ENCODE results near the gene TBX10.

DNA sequence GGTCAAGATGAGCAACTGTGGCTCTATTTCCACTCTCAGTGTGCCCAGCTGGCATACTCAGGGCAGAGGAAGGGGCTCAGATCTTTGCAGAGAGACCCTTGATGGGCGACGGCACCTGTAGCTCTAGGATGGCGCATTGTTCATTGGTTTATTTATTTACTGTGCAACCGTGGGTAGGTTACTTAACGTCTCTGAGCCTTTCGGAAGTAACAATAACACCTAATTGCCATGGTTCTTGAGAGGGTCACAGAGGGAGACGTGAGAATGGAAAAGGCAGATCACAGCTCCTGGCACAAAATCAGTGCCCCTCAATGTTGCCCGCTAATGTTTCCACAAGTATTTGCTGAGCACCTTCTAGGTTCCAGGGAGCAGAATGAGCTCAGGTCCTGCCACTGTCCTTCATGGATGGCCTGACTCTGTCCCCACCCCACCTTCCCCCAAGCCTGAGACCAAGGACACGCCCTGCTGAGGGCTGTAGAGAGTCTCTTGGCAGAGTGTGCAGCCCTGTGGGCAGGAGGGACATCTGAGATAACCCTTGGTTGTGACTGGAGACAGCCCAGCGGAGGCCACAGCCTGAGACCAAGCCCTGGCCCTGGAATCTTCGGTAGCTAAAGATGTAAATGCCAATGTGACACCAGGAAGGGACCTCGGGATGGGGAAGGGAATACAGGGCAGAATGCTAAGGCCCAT lies 35.6 kb upstream of the TBX10 start:
- TF ChIP-seq, protein P1, sequence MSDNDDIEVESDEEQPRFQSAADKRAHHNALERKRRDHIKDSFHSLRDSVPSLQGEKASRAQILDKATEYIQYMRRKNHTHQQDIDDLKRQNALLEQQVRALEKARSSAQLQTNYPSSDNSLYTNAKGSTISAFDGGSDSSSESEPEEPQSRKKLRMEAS (IDR thresholded peaks at IDR 0.05; ENCODE audit: low read depth): no peak
- TF ChIP-seq, protein P2, sequence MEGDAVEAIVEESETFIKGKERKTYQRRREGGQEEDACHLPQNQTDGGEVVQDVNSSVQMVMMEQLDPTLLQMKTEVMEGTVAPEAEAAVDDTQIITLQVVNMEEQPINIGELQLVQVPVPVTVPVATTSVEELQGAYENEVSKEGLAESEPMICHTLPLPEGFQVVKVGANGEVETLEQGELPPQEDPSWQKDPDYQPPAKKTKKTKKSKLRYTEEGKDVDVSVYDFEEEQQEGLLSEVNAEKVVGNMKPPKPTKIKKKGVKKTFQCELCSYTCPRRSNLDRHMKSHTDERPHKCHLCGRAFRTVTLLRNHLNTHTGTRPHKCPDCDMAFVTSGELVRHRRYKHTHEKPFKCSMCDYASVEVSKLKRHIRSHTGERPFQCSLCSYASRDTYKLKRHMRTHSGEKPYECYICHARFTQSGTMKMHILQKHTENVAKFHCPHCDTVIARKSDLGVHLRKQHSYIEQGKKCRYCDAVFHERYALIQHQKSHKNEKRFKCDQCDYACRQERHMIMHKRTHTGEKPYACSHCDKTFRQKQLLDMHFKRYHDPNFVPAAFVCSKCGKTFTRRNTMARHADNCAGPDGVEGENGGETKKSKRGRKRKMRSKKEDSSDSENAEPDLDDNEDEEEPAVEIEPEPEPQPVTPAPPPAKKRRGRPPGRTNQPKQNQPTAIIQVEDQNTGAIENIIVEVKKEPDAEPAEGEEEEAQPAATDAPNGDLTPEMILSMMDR (IDR thresholded peaks at IDR 0.05): no peak
- TF ChIP-seq RAD21 (IDR thresholded peaks at IDR 0.05; ENCODE audit: low read length) (no peak), TAF1 (IDR thresholded peaks at IDR 0.05; ENCODE audit: borderline replicate concordance, low read depth, low read length) (no peak), EZH2phosphoT487 (IDR thresholded peaks at IDR 0.05; ENCODE audit: borderline replicate concordance, low read depth) (no peak), EP300 (IDR thresholded peaks at IDR 0.05; ENCODE audit: borderline replicate concordance in 1 of 2, low read depth in 1 of 2, low read length in 1 of 2) (no peak)
- TF ChIP-seq, protein P3, sequence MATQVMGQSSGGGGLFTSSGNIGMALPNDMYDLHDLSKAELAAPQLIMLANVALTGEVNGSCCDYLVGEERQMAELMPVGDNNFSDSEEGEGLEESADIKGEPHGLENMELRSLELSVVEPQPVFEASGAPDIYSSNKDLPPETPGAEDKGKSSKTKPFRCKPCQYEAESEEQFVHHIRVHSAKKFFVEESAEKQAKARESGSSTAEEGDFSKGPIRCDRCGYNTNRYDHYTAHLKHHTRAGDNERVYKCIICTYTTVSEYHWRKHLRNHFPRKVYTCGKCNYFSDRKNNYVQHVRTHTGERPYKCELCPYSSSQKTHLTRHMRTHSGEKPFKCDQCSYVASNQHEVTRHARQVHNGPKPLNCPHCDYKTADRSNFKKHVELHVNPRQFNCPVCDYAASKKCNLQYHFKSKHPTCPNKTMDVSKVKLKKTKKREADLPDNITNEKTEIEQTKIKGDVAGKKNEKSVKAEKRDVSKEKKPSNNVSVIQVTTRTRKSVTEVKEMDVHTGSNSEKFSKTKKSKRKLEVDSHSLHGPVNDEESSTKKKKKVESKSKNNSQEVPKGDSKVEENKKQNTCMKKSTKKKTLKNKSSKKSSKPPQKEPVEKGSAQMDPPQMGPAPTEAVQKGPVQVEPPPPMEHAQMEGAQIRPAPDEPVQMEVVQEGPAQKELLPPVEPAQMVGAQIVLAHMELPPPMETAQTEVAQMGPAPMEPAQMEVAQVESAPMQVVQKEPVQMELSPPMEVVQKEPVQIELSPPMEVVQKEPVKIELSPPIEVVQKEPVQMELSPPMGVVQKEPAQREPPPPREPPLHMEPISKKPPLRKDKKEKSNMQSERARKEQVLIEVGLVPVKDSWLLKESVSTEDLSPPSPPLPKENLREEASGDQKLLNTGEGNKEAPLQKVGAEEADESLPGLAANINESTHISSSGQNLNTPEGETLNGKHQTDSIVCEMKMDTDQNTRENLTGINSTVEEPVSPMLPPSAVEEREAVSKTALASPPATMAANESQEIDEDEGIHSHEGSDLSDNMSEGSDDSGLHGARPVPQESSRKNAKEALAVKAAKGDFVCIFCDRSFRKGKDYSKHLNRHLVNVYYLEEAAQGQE (IDR thresholded peaks at IDR 0.05; ENCODE audit: low read depth, low read length): no peak
